Activated CD4-positive, alpha-beta T cell treated with anti-CD3 and anti-CD28 coated beads, Interleukin-2, amount 50 U/mL, for 1 hour (primary cell): ENCODE data around the gene DNAH9.
"Not testable (repeated sequence)": the region's sequence is repeated elsewhere in the genome, so short reads cannot be mapped to it uniquely, and the experiment has no call there.

ENCODE experiments used
- DNase-seq: peaks from one replicate; pipeline ENCODE4 v3.0.0-alpha.2; 2020

The DNAH9 gene

DNA sequence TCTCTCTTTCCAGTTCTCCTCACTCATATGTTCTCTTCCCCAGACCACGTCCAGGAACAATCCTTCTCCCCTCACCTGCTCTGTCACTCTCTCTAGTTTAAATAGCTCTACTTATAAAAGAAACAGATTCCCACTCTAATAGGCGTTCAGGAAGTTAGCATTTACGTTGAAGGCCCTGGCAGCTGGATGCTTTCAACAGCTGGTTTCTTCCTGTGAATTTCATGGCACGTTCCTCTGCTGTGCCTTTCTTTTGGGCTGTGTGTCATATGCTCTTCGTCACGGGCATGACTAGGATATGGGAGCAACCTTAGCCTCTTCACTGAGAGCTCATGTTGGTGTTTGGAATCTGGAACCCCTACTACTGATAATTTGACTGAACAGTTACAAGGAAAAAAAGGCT is 325.8 kb downstream of the DNAH9 start:
- DNase-seq, result no peak

GRCh38 chr17:11925262-11926021 is 327.2 kb downstream of the DNAH9 start:
- no peak for DNase-seq

DNA sequence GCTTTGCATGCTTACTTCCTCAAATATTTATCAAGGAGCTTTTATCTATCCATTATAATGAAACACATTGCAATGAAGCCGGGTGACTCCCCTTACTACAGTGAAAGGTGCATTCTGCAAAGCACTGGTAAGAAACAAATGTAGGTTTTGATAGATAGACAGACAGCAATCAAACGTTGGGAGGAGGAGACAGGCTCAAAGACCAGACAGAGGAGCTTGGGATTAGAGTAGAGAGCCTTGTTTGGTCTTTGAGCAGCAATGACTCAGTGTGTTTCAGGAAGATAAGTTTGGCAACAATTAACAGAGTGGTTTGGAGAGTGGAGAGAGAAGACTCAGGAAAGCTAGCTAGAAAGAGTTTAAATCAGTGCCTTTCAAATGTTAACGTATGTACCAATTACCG is 330.2 kb downstream of the DNAH9 start:
- DNase-seq, result no peak

DNA sequence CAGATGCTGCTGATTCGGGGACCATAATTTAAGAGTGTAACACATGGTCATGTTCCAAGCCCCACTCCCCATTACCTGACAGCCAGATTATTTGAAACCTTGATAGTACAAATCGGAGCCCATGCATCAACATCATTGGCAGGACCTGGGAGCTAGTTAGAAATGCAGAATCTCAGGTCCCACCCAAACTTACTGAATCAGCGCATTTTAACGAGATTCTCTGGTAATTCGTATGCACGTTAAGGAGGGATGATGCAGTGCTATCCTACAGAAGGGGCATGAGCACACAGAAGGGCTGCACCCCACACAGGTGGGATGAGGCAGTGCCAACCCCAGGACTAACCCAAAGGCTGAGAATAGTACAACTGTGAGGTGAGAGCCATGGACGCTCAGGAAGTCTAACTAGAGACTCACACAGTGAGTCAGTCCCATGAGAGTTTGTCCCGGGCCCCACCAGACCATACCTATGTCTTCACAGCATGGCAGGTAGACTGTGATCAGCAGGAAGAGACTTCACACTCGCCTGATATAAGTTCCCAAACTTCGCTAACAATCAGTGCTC is 334.1 kb downstream of the DNAH9 start:
- DNase-seq, result no peak

- DNase-seq, result no peak
Measured at GRCh38 chr17:11935734-11936406, 337.6 kb downstream of the DNAH9 start.

DNA sequence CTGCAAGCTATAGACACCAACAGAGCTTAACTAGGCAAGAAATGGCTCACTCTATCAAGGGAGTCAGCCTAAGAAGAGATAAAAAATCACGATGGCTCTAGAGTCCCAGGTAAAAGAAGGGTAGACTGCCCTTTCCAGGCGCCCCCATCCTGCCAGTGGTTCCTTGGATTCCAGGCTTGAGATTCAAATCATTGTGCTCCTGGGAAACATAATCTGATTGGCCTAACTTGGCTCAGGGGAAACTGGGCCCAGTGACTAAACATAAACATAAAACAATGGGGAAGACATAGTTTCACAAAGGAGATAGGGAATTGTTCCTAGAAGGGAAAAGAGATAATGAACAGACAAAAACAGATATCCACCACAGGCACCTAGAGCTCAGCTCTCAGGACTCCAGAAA is 342.6 kb downstream of the DNAH9 start:
- no peak for DNase-seq

DNA sequence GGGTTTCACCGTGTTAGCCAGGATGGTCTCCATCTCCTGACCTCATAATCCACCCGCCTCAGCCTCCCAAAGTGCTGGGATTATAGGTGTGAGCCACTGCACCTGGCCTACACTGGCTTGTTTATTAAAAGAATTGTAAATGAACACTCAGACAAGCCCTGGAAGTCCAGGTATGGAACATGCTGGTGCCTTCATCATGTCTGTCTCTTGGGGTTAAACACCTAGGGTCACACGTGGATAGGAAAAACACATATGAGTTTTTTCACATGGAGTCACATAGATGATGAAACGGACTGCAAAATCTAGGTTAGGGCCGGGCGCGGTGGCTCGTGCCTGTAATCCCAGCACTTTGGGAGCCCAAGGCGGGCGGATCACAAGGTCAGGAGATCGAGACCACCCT is 344.8 kb downstream of the DNAH9 start:
- not testable (repeated sequence) for DNase-seq

DNA sequence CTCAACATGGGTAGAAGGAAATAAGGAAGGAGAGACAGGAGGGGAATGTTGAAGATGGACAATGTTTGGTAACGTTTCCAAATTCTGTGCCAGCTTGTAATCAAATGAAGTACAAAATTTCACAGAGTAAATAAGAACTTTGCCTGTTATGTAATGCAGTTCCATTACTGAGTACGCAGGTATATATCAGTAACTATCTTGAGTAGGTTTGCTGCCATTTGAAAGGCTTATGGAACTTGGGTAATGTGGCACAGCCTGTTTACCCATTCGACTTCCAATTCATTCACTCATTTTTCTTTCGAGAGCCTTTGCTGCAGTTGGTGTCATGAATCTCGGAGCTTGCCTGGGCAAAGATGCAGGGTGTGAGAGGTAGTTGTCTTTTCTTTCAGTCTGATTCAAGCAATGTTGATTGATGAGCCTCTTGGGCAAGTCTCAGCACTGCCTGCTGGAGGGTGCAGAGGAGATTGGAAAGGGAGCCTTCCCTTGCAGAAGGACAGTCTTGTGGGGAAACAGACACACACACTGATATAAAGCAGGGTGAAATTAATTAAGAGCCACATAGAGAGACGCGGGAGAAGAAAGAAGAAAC is 345.6 kb downstream of the DNAH9 start:
- DNase-seq, result no peak

DNA sequence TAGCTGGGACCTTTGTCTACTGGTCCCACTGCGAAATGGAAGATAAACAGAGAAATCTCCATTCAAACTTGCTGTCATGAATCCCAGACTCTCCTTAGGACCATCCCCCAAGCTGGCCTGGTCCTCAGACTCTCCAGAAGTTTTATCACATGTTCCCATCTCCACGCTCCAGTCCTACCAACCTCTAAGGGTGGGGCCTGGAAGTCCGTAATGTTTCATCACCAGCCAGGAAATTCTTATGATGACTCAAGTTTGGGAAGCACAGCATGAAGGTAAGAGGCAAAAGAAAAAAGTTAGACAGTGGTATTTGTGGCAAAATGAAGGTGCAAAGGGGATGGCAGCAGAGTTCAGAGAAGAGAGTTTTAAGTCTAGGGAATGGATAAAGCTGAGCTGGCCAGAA is 346.3 kb downstream of the DNAH9 start:
- DNase-seq, result no peak

DNA sequence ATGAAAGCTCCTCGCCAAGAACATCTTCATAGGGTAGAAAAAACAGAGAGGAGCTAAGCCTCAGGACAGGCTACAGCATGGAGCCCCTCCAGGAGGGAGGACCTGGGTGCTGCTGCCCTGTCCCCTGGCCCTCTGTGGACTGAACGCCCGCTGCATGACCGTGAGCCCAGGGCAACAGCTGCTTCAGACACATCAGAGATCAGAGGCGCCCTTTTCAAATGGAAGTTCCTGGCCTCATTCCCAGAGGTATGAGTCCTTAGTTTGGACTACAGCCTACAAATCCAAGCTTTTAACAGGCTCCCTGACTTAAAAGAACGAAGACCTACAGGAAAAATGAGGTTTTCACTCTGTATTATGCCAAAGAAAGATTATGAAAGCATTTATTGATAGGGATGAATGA is 350.5 kb downstream of the DNAH9 start:
- DNase-seq, result no peak

DNA sequence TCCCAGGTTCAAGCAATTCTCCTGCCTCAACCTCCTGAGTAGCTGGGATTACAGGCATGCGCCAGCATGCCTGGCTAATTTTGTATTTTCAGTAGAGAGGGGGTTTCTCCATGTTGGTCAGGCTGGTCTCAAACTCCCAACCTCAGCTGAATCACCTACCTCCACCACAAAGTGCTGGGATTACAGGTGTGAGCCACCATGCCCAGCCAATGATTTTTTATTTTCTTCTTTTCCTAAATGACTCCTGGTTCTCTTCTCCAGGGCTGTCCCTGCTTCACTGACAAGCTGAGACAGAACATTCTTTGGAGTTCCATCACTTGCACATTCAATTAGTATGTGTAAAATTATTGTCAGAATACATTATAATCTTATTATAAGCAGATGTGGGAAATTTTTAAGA is 351.3 kb downstream of the DNAH9 start:
- DNase-seq, result not testable (repeated sequence)

DNA sequence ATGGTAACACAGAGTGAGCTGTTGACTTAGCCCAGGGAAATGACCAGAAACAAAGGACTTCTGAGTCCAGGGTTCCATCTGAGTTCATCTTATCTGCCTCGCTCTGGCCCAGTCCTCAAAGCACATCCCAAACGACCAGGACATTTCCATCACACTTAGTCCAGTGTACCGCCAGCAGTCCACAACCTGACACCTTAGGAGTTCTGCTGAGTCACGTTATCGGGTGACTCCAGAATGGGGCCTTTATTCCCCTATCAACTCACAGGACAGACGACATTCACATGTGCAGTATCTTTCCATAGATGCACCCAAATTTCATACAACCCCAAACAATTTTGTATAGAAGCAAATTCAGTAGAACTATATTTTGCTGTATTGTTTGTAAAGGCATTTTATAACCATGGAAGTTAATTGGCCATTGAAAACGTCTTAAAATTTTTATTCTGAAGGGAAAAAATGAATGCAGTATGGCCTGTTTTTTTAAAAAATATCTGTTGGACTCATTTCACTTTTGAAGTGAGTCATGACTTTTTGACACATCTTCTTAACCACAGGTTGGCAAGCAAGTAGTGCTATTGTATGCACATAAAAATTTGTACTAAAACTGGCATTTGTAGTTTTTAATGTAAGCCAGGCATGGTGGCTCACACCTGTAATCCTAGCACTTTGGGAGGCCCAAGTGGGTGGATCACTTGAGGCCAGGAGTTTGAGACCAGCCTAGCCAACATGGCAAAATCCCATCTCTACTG is 352.7 kb downstream of the DNAH9 start:
- no peak for DNase-seq

DNA sequence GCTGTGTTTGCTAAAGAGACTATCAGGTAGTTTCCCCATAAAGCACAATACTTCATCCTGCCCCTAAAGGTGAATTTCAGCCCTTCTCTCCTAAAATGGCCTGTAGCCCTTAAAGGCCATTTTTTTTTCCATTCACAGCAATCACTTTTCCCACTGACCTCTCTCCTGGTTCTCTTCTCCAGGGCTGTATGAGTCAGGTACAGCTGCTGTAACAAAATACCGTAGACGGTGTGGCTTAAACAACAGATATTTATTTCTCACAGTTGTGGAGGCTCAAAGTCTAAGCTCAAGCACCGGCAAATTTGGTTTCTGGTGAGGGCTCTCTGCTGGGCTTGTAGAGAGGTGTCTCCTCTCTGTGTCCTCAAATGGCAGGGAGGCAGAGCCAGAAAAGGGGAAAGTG is 354.3 kb downstream of the DNAH9 start:
- DNase-seq, result no peak

- no peak for DNase-seq
Measured at GRCh38 chr17:11953924-11954323, 355.7 kb downstream of the DNAH9 start.

GRCh38 chr17:11954936-11955335 is 356.7 kb downstream of the DNAH9 start:
- DNase-seq, result no peak

GRCh38 chr17:11969565-11969964 is 371.3 kb downstream of the DNAH9 start:
- DNase-seq, result no peak

- not testable (repeated sequence) for DNase-seq
Measured at GRCh38 chr17:11972741-11973140, 374.5 kb downstream of the DNAH9 start.

DNA sequence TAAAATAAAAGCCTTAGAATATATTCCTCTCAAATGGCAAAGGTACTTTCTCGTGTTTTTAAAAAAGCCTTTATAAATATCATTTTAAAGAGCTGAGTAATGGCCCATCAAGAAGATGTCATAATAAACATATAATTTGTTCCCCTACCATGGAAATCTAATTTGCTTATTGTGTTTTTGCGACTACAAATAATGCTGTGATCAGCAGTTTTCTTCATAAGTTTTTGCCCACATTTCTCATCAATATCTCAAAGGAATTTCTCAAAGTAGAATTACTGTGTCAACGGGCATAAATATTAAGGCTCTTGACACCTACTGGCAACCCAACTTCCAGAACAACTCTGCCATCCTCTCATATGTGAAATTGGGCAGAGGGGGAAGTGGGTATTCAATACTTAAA is 381.5 kb downstream of the DNAH9 start:
- no peak for DNase-seq

DNA sequence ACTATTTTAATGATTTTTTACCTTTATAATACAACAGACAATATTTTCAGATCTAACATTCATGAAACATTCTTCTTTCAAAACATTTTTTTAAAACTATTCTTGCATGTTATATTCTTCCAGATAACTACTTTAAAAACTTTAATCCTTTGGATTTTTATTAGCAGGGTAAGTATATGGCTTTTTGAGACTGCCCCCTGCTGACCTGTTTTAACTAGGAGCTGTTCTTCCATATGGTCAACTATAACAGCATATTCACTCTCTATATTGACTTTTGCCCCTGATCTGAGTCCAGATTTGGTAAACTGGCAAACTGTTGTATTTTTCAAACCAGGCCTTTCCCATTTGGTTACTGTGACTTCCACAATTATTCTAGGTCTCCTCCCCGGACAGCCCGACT is 382.5 kb downstream of the DNAH9 start:
- no peak for DNase-seq

DNA sequence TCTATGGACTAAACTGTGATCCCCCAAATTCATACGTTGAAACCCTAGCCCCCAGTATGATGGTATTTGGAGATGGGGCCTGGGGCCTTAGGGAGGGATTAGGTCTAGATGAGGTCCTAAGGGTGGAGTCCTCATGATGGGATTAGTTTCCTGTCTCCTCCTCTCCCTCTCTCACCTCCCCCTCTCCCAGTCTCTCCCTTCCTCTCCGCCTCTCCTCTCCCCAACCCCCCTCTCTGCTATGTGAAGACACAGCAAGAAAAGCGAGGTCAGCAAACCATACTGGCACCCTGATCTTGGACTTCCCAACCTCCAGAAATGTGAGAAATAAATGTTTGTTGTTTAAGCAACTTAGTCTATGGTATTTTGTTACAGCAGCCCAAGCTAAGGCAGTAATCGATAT is 383.6 kb downstream of the DNAH9 start:
- no peak for DNase-seq

DNA sequence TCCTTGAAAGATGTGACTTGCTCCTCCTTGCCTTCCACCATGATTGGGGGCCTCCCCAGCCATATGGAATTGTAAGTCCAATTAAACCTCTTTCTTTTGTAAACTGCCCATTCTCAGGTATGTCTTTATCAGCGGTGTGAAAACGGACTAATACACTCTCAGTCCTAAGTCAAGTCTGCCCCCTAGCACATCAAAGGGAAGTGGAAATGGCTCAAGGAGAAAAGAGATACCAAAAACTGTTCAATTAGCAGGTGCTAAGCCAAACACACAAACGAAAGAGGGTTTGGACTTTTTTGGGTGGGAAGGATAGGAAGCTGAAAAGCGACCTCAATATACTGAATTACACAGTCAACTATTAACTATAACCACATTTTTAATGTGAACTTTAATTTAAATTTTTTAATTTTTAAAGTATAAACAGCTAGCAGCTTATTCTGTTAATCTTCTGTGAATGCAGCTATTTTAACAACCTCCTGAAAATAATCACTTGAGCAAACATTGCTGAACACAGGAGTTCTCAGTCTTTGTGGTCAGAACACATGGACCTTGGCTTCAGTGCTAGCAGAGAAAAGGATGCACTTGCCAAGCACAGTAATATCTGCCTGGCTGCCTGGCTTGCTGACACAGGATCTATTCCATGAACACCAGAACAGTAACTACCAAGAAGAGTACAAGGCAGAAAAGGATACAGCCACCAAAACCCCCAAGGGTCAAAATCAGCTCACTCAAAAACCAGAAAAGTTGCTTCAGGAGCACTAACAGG is 388.1 kb downstream of the DNAH9 start:
- no peak for DNase-seq

- no peak for DNase-seq
Measured at GRCh38 chr17:11986942-11987329, 388.7 kb downstream of the DNAH9 start.
